Natural killer cell (primary cell): Measurements from ENCODE around the gene EBNA1BP2. TPM values are rescaled to one million over a fixed set of nuclear protein-coding genes. Genes with fewer than 3 reads are reported as not detected.

Experiments used
- ATAC-seq, 3 donors: fragments of 150-1000 bp in 2 of 3; fragments of 200-7000 bp in 1 of 3; cut with Tn5 transposase; 1 replicate in 1 of 3; 2 replicates in 2 of 3; pipeline ENCODE4 v1.10.0; 2021; ENCODE audit warnings: mild to moderate bottlenecking in 2 of 3, moderate library complexity in 2 of 3
- DNase-seq, 2 donors: peaks; one replicate each; pipeline versions ENCODE4 v3.0.0 to v3.0.0-alpha.2; 2013 to 2021; ENCODE audit warnings: mixed read lengths in 1 of 2
- H3K27ac ChIP-seq: one replicate; pipeline ENCODE4 v1.5.1; 2013; ENCODE audit warnings: mild to moderate bottlenecking, low read length
- H3K27me3 ChIP-seq: one replicate; pipeline ENCODE4 v1.6.1; 2013; ENCODE audit warnings: low read length; ENCODE audit not compliant: control insufficient read depth, insufficient read depth
- H3K36me3 ChIP-seq: one replicate; pipeline ENCODE4 v1.6.1; 2013; ENCODE audit warnings: low read length; ENCODE audit not compliant: control insufficient read depth, insufficient read depth
- H3K4me1 ChIP-seq: one replicate; pipeline ENCODE4 v1.6.1; 2013; ENCODE audit warnings: low read length; ENCODE audit not compliant: control insufficient read depth, insufficient read depth
- H3K4me3 ChIP-seq: one replicate; pipeline ENCODE4 v1.5.1; 2013; ENCODE audit warnings: low read length
- H3K9me3 ChIP-seq: one replicate; pipeline ENCODE4 v1.6.1; 2013; ENCODE audit warnings: low read length; ENCODE audit not compliant: control insufficient read depth, insufficient read depth
- H3K27ac Mint-ChIP-seq, 2 donors: one replicate each; pipeline ENCODE4 v1.8.0; 2022; ENCODE audit warnings: mild to moderate bottlenecking in 2 of 2, mixed read lengths in 2 of 2, moderate library complexity in 1 of 2
- H3K27me3 Mint-ChIP-seq, 2 donors: one replicate each; pipeline ENCODE4 v1.8.0; 2022; ENCODE audit warnings: low read depth in 2 of 2, mixed read lengths in 2 of 2
- H3K36me3 Mint-ChIP-seq: one replicate; pipeline ENCODE4 v1.8.0; 2022; ENCODE audit warnings: mixed read lengths
- H3K4me1 Mint-ChIP-seq, 2 donors: one replicate each; pipeline ENCODE4 v1.8.0; 2022; ENCODE audit warnings: mixed read lengths in 2 of 2
- H3K4me3 Mint-ChIP-seq: one replicate; pipeline ENCODE4 v1.8.0; 2022; ENCODE audit warnings: mild to moderate bottlenecking, moderate library complexity, mixed read lengths
- H3K9me3 Mint-ChIP-seq, 2 donors: one replicate each; pipeline ENCODE4 v1.8.0; 2022; ENCODE audit warnings: mixed read lengths in 2 of 2
- CTCF ChIP-seq: fragments of 200-600 bp; IDR thresholded peaks from one replicate; pipeline ENCODE4 v1.8.0; 2022; ENCODE audit warnings: antibody characterized with exemption
- WGBS: methylation state at CpG from one replicate; pipeline ENCODE4 v1.1.7; 2013; ENCODE audit warnings: missing lambda C conversion rate; ENCODE audit not compliant: insufficient coverage; 5-methylcytosine and 5-hydroxymethylcytosine counted together
- intact Hi-C: fragments of 100-400 bp; cut with micrococcal nuclease; formaldehyde crosslinking; loops from one replicate; pipeline ENCODE4 v1.14.2; 2022
- total RNA-seq, 4 donors: library from RNA; stranded (reverse); fragments of 120-200 nt in 1 of 4; gene quantifications; one replicate each; pipeline versions ENCODE4 v1.2.3 to v1.2.4, GENCODE V29; 2013 to 2022

The EBNA1BP2 gene
- total RNA-seq, 3 donors from 2014 or later (not counting 1 experiment from before 2014, with no cell fraction given), result 21.2 to 28.5 (median 23.6) TPM

- H3K27ac Mint-ChIP-seq, result no peak overlapping the region
- H3K36me3 Mint-ChIP-seq, result no peaks in the 10 kb centered on the region
- Histone ChIP-seq H3K27me3 (peaks cover 29% of the 10 kb centered on the region), H3K9me3 (no peaks in the 10 kb centered on the region), H3K27ac (no peak overlapping the region), H3K4me1 (peaks cover 7% of the 10 kb centered on the region), H3K4me3 (no peak overlapping the region), H3K36me3 (no peaks in the 10 kb centered on the region)
- H3K9me3 Mint-ChIP-seq, result no peaks in the 10 kb centered on the region
- DNase-seq, result no peak
- H3K4me3 Mint-ChIP-seq, result no peak overlapping the region
- peaks cover 43 to 61% of the 10 kb centered on the region in 2 donors for H3K27me3 Mint-ChIP-seq
- WGBS, result 91% methylated on average over 5 of the region's 5 CpGs
- ATAC-seq, result no peak
- no peak for TF ChIP-seq CTCF
- no peaks in the 10 kb centered on the region for H3K4me1 Mint-ChIP-seq
- intact Hi-C loops, result no loop called here
These were observed 22.2 kb downstream of the EBNA1BP2 start for GRCh38 chr1:43149889-43150288.

GRCh38 chr1:43147625-43148327 lies 24.3 kb downstream of the EBNA1BP2 start:
- H3K27me3 ChIP-seq, result peaks cover 40% of the 10 kb centered on the region
- peak; percentile 24 to 61 (median 33) for ATAC-seq
- no peak overlapping the region for H3K27ac ChIP-seq
- no peak overlapping the region for H3K4me3 ChIP-seq
- H3K4me3 Mint-ChIP-seq, result no peak overlapping the region
- H3K9me3 Mint-ChIP-seq, result no peaks in the 10 kb centered on the region
- no peaks in the 10 kb centered on the region for H3K9me3 ChIP-seq
- no peaks in the 10 kb centered on the region for H3K36me3 Mint-ChIP-seq
- H3K4me1 Mint-ChIP-seq, result no peaks in the 10 kb centered on the region
- peak in 1 of 2 donors; percentile 30 for DNase-seq
- peaks cover 57 to 81% of the 10 kb centered on the region in 2 donors for H3K27me3 Mint-ChIP-seq
- 6% methylated on average over 44 of the region's 47 CpGs for WGBS
- TF ChIP-seq CTCF, result no peak
- H3K4me1 ChIP-seq, result peaks cover 7% of the 10 kb centered on the region
- no peaks in the 10 kb centered on the region for H3K36me3 ChIP-seq
- no peak overlapping the region for H3K27ac Mint-ChIP-seq
- intact Hi-C loops, result no loop called here

GRCh38 chr1:43144237-43144636 lies 27.9 kb downstream of the EBNA1BP2 start:
- Mint-ChIP-seq H3K4me3 (no peak overlapping the region), H3K4me1 (no peaks in the 10 kb centered on the region)
- peaks cover 37% of the 10 kb centered on the region for H3K27me3 ChIP-seq

More at GRCh38 chr1:43144237-43144636, 27.9 kb downstream of the EBNA1BP2 start:
- Mint-ChIP-seq H3K27ac (no peak overlapping the region), H3K9me3 (no peaks in the 10 kb centered on the region), H3K36me3 (no peaks in the 10 kb centered on the region), H3K27me3 (peaks cover 58 to 74% of the 10 kb centered on the region in 2 donors)
- no peak overlapping the region for H3K27ac ChIP-seq
- intact Hi-C loops, result no loop called here
- DNase-seq, result no peak
- TF ChIP-seq CTCF, result no peak
- ATAC-seq, result no peak
- H3K9me3 ChIP-seq, result no peaks in the 10 kb centered on the region
- peaks cover 7% of the 10 kb centered on the region for H3K4me1 ChIP-seq
- no peak overlapping the region for H3K4me3 ChIP-seq
- no peaks in the 10 kb centered on the region for H3K36me3 ChIP-seq
